HG03439 (cell line): Measurements from ENCODE around the gene POLE2.
"Not testable (repeated sequence)": the region's sequence is repeated elsewhere in the genome, so short reads cannot be mapped to it uniquely, and the experiment has no call there.

Experiments
- ATAC-seq: cut with Tn5 transposase; IDR thresholded peaks from one replicate; pipeline ENCODE4 v1.9.1; 2021; ENCODE audit warnings: mild to moderate bottlenecking, moderate library complexity; ENCODE audit not compliant: unreplicated experiment

The POLE2 gene

DNA sequence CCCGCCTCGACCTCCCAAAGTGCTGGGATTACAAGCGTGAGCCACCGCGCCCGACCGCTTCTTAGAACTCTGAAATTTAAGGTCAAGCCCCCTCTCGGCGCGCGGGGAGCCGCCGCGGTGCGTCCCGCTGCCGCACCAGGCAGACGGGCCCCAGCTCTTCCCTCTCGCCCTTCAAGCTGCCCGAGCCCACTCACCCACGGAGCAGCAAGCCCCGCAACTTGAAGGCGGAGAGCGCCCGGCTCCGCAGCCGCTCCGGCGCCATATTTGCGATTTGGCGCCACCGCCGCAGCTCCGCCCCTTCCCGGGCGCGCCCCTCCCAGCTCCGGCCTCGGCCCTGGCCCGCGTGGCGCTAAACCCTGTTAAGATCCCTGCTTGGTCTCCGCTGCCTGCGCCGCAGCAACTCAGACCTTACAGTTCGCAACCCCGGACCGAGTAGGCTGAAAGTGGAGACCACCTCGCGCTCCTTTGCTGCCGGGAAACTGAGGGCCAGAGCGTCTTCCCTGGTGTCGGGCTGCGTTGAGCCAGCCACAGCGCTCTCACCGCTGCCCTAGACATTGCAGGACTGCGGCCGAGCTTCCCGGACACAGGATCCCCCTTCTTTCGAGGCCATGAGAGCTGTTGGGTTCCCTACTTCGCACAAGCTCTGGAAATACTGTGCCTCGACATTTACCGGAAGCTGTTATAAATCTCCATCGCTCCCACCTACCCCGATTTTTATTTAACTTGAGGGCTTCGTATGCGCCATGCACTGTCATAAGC is at the start of gene POLE2:
POLE2 (minus strand) TSS at position 273 of the 759 bp plus-strand sequence; CDS start at position 262, 11 bp downstream.
- ATAC-seq: peak; percentile 82

- ATAC-seq: not testable (repeated sequence)
Measured at GRCh38 chr14:49735669-49736068, 47.7 kb upstream of the POLE2 start.

DNA sequence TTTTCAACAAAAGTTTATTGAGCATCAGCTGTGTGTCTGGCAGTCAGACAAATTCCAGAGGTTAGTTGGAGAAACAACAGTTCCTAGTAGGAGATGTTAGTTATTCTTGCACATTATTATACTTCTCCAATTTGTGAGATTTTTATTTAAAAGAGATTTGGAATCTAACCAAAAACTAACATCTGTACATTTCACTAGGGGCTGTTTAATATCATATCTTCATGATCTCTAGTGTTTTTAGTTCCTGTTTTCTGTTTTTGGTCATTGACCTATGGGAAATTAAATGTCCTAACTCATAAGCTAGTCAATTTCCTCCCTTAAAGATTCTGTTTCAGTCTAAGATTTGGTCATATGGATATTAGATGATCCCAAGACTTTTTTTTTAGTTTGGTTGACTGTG is 45.8 kb upstream of the POLE2 start:
- ATAC-seq: no peak

DNA sequence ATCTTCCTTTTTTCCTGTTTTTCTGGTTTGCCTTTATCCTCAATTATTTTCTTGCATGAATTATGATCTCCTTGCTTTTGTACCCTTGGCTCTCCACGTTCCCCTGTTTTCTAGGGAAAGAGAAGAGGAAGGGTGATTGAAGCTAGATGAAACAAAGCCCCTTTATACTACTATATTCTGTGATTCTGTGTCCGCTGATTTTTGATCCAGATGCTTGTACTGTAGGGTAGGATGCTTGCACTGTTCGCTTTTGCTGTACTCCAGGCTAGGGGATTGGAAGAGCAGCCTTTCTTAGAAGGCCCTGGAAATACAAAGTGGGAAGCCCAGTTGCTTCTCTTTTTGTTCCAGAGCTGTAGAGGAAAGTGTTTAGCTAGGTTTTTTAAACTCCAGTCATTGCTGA is 44.9 kb upstream of the POLE2 start:
- ATAC-seq: no peak

DNA sequence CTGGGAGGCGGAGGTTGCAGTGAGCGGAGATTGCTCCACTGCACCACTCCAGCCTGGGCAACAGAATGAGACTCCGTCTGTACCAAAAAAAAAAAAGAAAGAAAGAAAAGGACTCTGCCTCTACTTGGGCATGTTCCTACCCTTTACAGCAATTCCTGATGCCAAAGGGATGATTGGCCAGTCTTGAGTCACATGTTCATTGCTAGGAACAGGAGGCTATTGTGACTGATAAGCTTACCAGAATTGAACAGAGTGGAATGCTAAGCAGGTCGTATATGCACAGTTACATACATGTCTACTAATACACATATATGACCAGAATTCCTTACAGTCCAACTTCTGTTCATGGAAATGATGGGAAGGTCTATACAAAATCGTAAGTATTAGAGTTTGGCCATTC is 39.2 kb upstream of the POLE2 start:
- no peak for ATAC-seq

DNA sequence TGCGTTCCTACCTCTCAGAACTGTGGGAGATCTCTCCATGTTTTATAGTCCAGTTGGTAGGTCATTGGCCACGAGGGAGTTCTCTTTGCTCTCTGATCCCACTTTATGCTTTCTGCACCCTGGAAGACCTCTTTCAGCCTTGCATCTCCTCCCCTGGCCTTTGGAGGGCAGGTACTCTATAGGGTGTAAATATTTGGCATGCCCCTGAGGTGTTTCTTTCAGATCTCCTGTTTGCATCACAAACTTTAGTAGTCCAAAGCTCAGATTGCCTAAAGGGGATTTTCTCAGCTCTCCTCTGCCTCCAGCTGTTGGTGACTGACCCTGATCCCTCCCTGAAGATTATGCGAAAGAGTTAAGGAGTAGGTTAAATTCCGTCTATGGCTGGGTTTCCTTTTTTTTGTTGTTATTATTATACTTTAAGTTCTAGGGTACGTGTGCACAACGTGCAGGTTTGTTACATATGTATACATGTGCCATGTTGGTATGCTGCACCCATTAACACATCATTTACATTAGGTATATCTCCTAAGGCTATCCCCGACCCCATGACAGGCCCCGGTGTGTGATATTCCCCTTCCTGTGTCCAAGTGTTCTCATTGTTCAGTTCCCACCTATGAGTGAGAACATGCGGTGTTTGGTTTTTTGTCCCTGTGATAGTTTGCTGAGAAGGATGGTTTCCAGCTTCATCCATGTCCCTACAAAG is 33.9 kb upstream of the POLE2 start:
- ATAC-seq: not testable (repeated sequence)

GRCh38 chr14:49720744-49721143 is 32.7 kb upstream of the POLE2 start:
- no peak for ATAC-seq

GRCh38 chr14:49710993-49711392 is 23.0 kb upstream of the POLE2 start:
- ATAC-seq: not testable (repeated sequence)

DNA sequence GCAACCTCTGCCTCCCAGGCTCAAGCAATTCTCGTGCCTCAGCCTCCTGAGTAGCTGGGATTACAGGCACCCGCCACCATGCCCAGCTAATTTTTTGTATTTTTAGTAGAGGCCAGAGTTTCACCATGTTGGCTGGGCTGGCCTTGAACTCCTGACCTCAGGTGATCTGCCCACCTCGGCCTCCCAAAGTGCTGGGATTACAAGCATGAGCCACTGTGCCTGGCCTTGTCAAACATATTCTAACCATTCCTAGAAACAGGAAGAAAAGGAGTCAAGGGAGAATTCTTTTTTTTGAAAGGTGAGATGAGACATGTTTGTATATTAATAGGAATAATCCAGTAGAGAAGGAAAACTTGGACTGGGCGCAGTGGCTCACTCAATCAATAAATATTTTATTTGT is 16.5 kb upstream of the POLE2 start:
- ATAC-seq: not testable (repeated sequence)

DNA sequence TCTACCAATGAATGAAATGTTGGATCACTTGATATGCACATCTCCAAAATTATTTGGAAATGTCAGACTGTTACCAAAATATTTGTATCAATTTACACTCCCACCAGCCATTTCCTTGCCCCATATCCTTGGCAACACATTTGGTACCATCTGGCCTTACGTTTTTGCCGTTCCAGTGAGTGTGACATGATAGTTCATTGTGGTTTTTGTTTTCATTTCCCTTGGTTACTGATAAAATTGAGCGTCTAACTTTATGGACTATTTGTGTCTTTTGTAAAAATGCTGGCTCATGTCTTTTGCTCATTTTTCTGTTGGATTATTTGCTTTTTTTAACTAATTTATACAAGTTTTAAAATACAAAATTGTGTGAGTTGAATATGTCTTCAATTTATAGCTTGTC is 16.0 kb upstream of the POLE2 start:
- ATAC-seq: no peak

DNA sequence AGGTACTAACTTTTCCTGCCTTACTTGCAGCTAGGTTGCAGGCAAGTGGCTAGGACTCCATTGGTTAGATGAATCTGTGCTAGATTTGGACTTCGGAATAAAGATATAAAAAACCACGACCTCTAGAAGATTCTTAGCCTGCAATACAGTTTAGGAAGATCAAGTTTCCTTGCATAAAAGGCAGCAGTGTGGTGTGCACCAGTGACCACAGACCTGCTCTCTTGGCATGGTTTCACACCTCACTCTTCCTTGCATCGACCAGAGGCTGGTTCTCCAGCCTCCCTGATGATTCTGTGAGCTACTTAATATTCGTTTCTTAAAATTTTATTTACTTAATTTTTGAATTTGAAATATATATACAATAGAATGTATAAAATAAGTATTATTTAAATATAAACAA is 14.7 kb upstream of the POLE2 start:
- ATAC-seq: no peak

DNA sequence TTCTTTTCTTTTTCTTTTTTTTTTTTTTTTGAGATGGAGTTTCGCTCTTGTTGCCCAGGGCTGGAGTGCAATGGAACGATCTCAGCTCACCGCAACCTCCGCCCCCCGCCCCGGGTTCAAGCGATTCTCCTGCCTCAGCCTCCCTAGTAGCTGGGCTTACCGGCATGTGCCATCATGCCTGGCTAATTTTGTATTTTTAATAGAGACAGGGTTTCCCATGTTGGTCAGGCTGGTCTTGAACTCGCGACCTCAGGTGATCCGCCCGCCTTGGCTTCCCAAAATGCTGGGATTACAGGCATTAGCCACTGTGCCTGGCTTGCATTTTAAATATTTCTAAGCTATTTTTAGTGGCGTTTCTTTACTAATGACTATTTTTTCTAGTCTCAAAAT is 5.7 kb upstream of the POLE2 start:
- not testable (repeated sequence) for ATAC-seq

DNA sequence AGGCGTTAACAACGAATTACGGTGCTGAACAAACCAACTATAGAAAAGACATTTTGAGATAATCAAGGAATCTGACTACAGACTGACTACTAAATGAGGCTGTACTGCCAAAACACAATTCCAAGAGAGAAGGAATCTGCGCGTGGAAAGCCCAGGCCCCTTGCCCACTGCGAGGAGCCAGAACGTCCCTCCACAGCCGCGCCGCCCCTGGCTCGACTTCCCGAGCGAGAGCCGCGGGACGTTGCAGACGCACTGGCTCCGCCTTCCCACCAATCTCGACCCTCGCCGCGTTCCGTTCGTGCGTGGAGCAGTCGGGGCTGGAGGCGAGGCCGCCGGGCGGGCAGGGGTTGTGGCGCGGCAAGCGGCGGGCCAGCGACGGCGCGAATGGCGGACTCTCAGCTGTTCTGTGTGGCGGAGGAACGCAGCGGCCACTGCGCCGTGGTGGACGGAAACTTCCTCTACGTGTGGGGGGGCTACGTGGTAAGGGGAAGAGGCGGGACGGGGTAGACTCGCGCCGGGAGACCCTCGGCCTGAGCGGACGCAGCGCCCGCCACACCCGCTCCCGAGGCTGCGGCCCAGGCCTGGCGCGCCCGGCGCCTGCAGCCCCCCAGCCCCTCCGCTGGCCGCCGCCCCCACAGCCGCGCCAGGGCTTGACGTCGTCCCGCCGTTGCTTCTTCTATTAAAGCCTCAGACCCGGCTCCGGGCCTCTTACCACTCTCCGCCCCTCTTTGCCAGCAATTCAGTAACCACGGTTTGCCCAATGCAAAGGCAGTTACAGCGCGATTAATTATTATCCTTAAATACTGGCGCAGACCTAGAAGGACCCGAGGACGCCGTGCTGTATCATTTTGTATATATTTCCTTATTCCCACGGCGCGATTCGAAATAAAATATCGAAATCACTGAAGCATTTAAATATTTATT is 5.1 kb upstream of the POLE2 start, which contains the start of gene KLHDC1:
KLHDC1 (plus strand) TSS at position 310 of the 924 bp plus-strand sequence; CDS start at position 385, 75 bp downstream.
- ATAC-seq: peak; percentile 54

DNA sequence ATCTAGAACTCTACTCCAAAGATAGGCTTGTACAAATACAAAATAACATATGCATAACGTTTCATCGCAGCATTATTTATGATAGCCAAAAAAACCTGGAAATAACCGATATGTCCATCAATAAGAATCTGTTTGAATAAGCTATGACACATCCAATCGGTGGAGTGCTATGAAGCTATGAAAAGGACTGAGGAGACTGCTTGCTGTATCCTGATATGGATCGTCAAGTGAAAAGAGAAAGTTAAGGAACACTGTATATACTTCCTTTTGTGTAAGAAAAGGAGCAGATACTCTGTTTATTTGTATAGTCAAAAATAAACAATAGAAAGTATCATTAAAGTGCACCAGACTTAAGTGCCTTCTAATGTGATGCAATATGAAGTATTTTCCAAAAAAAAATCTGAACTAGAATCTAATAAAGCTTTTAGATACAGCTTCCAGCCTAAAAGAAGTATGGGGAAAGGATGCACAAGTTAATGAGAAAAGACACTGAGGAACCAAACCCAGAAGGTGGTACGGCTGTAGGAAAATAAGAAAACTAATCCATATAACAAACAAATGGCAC is 4.3 kb upstream of the POLE2 start:
- ATAC-seq: no peak

DNA sequence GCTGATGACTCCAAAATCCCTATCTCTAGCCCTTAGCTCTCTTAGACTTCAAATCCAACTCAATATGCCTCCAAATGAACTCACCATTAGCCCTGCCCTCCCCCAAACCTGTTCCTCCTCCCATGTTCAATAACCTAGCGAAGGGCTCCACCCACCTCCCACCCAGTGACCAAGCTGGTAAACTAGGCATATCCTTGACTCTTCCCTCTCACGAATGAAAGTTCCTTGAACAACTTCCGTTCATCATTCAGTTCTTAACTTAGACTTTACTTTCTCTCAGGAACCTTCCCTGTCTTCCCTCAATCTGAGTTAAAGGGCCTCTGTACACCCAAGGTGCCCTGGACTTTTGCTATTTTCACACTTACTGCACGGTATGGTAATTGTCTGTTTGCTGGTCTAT is 3.0 kb upstream of the POLE2 start:
- ATAC-seq: no peak

DNA sequence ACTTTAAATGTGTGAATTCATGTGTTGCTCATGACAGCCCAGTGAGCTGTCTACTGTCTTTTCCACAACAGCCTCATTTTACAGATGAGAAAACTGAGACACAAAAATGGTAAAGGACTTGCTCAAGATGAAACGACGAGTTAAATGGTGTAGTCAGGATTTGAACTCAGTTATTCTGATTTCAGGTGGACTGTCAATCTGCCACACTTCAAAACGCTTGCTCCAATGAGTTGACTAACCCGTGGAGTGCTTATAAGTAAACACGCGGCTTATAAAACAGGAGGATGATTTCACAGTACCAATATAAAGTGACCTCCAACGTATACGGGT is 652 bp upstream of the POLE2 start:
- no peak for ATAC-seq

DNA sequence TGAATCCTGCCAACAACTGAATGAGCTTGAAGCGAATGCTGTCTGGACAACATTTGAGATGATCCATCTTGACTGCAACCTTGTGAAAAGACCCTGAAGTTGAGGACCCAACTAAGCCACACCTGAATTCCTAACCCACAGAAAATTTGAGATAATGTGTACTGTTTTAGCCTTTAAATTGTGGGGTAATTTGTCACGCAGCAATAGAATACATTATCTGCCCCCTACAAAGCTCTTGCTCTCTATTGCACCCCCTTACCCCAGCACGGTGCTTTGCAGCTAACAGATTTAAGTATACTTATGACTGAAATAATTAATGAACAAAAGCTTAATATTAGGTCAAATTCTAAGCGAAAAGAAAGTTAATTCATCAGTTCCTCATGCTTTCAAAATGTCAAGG is 1.6 kb downstream of the POLE2 start:
- no peak for ATAC-seq

DNA sequence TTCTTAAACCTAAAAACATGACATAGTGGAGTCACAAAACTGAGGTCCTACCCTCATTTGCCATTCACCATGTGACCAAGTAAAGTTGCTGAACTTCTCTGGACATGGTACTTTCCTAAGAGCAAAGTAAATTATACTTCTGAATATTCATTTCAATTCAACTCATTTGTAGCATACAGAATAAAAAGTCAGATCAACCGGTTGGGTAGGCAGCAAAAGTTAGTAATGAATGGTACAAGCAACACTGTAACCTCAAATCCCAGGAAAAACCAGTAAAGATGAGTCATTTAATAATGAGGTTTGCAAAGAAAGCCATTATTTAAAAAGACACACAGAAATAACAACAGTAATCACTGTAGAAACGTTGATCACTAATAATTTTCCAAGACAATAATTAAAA is 8.7 kb downstream of the POLE2 start:
- no peak for ATAC-seq

DNA sequence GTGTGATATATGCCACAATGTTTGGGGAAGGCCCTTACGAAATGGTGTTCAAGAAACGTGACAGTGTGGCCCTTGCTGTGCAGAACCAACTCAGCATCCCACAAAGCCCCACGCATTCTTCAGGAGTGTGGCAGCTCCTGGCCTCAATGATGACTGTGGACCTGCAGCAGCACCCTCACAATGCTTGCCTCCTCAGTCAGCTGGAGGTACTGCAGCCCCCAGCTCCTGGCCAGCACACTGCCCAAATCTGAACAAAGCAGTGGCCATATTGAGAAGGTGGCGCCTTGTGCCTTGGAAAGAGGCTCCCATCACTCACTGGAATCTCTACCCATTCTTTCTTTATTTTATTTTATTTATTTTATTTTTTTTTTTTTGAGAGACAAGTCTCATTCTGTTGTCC is 10.4 kb downstream of the POLE2 start:
- ATAC-seq: no peak

DNA sequence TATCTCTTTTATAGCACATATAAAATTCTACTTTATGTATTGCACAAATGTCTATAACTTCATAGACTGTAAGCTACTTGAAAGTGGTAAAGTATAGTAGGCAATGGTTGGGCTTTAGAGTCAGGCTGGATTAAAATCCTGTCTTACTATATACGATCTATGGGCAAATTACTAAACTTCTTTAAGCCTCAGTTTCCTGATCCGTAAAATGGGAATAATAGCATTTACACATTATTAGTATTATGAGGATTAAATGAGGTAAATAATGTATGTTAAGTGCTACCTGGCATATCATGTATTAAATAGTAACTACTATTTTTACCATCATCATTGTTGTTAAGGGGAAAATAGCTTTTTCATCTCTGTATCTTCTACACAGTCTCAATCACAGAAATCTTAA is 14.4 kb downstream of the POLE2 start:
- ATAC-seq: no peak

DNA sequence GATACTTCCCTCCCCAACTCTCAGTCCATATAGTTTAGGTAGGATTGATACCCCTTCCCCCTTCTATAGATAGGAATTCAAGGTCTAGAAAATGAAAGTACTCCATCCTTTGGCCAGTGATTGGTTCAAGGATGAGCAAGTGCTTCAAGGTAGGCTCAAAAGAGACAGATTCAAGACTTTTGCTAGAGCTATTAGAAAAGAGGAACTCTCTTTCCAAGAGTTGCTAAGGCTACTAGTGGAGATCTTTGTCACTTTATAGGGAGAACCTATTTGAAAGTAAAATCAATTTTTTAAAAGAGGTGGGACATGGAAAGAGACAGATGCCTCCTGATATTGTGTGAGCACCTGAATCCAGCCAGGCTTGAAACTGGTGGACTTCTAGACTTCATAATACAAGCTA is 17.5 kb downstream of the POLE2 start:
- no peak for ATAC-seq
